ENCODE measurements around the gene SLC66A3.

DNA sequence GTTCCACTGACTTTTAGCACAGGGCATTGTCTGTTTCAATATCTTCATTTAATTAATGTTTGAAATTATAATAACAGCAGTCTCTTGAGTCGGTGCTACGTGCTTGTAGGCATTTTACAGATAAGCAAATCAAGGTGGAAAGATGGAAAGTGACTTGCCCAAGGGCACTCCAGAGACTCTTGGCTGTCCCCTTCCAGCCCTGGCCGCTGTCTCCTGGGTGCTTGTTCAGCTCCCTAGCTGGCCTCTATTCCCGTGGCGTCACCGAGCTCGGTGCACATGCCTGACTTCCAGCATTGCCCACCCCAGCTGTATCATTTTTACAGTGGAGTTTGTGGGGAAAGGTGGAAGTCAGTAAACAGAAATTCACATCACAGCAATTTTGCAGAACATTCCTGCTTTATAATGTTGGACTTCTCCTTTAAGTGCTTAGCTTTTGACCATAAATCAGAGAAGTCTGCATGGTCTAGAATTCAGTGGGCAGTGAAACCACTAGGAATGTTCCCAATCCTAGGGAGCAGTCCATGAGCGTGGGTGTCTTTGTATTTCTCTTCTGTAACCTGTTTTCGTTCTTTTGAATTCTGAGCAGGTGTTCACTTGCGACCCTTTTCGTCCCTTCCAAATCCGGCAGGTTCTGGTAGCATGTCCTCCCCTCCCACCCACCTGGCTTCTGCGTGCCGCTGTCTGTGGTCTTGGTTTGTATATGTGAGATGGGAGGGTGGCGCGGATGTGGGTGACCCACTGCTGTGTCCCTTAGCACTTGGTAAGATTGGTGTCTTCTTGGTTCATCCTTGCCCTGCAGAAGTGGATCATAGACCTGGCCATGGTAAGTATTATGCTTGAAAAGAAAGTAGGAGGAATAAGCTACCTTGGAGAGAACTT lies 8.4 kb downstream of the SLC66A3 start:
- TF ChIP-seq, protein P1, sequence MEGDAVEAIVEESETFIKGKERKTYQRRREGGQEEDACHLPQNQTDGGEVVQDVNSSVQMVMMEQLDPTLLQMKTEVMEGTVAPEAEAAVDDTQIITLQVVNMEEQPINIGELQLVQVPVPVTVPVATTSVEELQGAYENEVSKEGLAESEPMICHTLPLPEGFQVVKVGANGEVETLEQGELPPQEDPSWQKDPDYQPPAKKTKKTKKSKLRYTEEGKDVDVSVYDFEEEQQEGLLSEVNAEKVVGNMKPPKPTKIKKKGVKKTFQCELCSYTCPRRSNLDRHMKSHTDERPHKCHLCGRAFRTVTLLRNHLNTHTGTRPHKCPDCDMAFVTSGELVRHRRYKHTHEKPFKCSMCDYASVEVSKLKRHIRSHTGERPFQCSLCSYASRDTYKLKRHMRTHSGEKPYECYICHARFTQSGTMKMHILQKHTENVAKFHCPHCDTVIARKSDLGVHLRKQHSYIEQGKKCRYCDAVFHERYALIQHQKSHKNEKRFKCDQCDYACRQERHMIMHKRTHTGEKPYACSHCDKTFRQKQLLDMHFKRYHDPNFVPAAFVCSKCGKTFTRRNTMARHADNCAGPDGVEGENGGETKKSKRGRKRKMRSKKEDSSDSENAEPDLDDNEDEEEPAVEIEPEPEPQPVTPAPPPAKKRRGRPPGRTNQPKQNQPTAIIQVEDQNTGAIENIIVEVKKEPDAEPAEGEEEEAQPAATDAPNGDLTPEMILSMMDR (IDR thresholded peaks at IDR 0.05), result no peak
- no peak for TF ChIP-seq EP300 (IDR thresholded peaks at IDR 0.05)
- TF ChIP-seq POLR2A (IDR thresholded peaks at IDR 0.05; ENCODE audit: low read depth), result no peak

Data from esophagus muscularis mucosa (tissue), 4 donors.